ENCODE results near the gene KDM4E. TPM values are rescaled to one million over a fixed set of nuclear protein-coding genes. Genes with fewer than 3 reads are reported as not detected.

Gene KDM4E
- not detected in 3 replicates for total RNA-seq

GRCh38 chr11:95024958-95025357, at the start of gene KDM4E:
KDM4E (plus strand) TSS chr11:95025258; CDS start chr11:95025558, 300 bp downstream.
- Mint-ChIP-seq H3K4me1 (no peaks in the 10 kb centered on the region), H3K9me3 (no peaks in the 10 kb centered on the region), H3K27me3 (ENCODE audit: low read depth) (no peaks in the 10 kb centered on the region), H3K27ac (no peak within 1 kb of the TSS), H3K36me3 (no peaks in the 10 kb centered on the region), H3K4me3 (no peak within 1 kb of the TSS)
- TF ChIP-seq CTCF (IDR thresholded peaks at IDR 0.05; ENCODE audit: unreplicated experiment), result no peak
- DNase-seq (ENCODE audit: low spot score in 2 of 2, unreplicated experiment in 2 of 2), result no peak

- Mint-ChIP-seq H3K36me3 (peaks cover 8% of the 10 kb centered on the region), H3K27me3 (ENCODE audit: low read depth) (no peaks in the 10 kb centered on the region)
Measured at GRCh38 chr11:94975599-94975998, 49.5 kb upstream of the KDM4E start.

GRCh38 chr11:94987378-94987777, 37.7 kb upstream of the KDM4E start:
- Mint-ChIP-seq H3K4me1 (no peaks in the 10 kb centered on the region), H3K9me3 (peaks cover 5% of the 10 kb centered on the region), H3K36me3 (no peaks in the 10 kb centered on the region), H3K4me3 (no peak overlapping the region), H3K27me3 (ENCODE audit: low read depth) (peaks cover 39% of the 10 kb centered on the region), H3K27ac (no peak overlapping the region)
- DNase-seq (ENCODE audit: low spot score in 2 of 2, unreplicated experiment in 2 of 2), result no peak
- no peak for TF ChIP-seq CTCF (IDR thresholded peaks at IDR 0.05; ENCODE audit: unreplicated experiment)

More at GRCh38 chr11:94975599-94975998, 49.5 kb upstream of the KDM4E start:
- H3K4me3 Mint-ChIP-seq, result no peak overlapping the region
- no peak for TF ChIP-seq CTCF (IDR thresholded peaks at IDR 0.05; ENCODE audit: unreplicated experiment)
- H3K27ac Mint-ChIP-seq, result no peak overlapping the region
- DNase-seq (ENCODE audit: low spot score in 2 of 2, unreplicated experiment in 2 of 2), result no peak
- peaks cover 19% of the 10 kb centered on the region for H3K4me1 Mint-ChIP-seq
- no peaks in the 10 kb centered on the region for H3K9me3 Mint-ChIP-seq

GRCh38 chr11:94988748-94989147, 36.3 kb upstream of the KDM4E start:
- H3K9me3 Mint-ChIP-seq, result peaks cover 5% of the 10 kb centered on the region
- no peaks in the 10 kb centered on the region for H3K36me3 Mint-ChIP-seq

GRCh38 chr11:94993400-94993943, 31.6 kb upstream of the KDM4E start:
- H3K4me1 Mint-ChIP-seq, result no peaks in the 10 kb centered on the region
- no peak overlapping the region for H3K27ac Mint-ChIP-seq
- peaks cover 31% of the 10 kb centered on the region for H3K27me3 Mint-ChIP-seq (ENCODE audit: low read depth)
- H3K4me3 Mint-ChIP-seq, result no peak overlapping the region
- TF ChIP-seq CTCF (IDR thresholded peaks at IDR 0.05; ENCODE audit: unreplicated experiment), result no peak
- DNase-seq (ENCODE audit: low spot score in 2 of 2, unreplicated experiment in 2 of 2), result no peak
- no peaks in the 10 kb centered on the region for H3K9me3 Mint-ChIP-seq
- H3K36me3 Mint-ChIP-seq, result peaks cover 10% of the 10 kb centered on the region

More at GRCh38 chr11:94988748-94989147, 36.3 kb upstream of the KDM4E start:
- no peaks in the 10 kb centered on the region for H3K4me1 Mint-ChIP-seq
- no peak for TF ChIP-seq CTCF (IDR thresholded peaks at IDR 0.05; ENCODE audit: unreplicated experiment)
- no peak overlapping the region for H3K27ac Mint-ChIP-seq
- H3K27me3 Mint-ChIP-seq (ENCODE audit: low read depth), result peaks cover 43% of the 10 kb centered on the region
- DNase-seq (ENCODE audit: low spot score in 2 of 2, unreplicated experiment in 2 of 2), result no peak
- H3K4me3 Mint-ChIP-seq, result no peak overlapping the region

- Mint-ChIP-seq H3K36me3 (peaks cover 23% of the 10 kb centered on the region), H3K4me3 (no peak overlapping the region), H3K4me1 (no peaks in the 10 kb centered on the region), H3K27me3 (ENCODE audit: low read depth) (peaks cover 4% of the 10 kb centered on the region), H3K27ac (no peak overlapping the region), H3K9me3 (peaks cover 9% of the 10 kb centered on the region)
- no peak for DNase-seq (ENCODE audit: low spot score in 2 of 2, unreplicated experiment in 2 of 2)
- TF ChIP-seq CTCF (IDR thresholded peaks at IDR 0.05; ENCODE audit: unreplicated experiment), result no peak
Measured at GRCh38 chr11:94997437-94997836, 27.6 kb upstream of the KDM4E start.

Measured in mesothelial cell of epicardium (in vitro differentiated cells).